HCT116 (cell line): ENCODE results near the gene PGM2. TPM values are rescaled to one million over a fixed set of nuclear protein-coding genes. Genes with fewer than 3 reads are reported as not detected.

Experiments
- ATAC-seq: fragments of 200-7000 bp; cut with Tn5 transposase; 2 replicates; pipeline ENCODE4 v1.9.1; 2020; ENCODE audit warnings: mild to moderate bottlenecking, moderate library complexity
- BruUV-seq: library from RNA; stranded (reverse); fragments of 400-500 nt; replicated peaks from 2 replicates; lab custom pipeline; 2021; lab: Mats Ljungman, UMichigan
- CTCF ChIA-PET: fragments of 300-600 bp; sonication (Branson Sonifier 250); formaldehyde crosslinking; loops from one replicate; lab custom pipeline; 2021; ENCODE audit warnings: antibody characterized with exemption; lab: Charles Lee
- POLR2A ChIA-PET: fragments of 300-600, 350-600 bp; sonication (Branson Sonifier 250); formaldehyde crosslinking; loops from one replicate; lab custom pipeline; 2021; ENCODE audit warnings: antibody characterized with exemption; lab: Charles Lee
- RAD21 ChIA-PET, 2 experiments: fragments of 300-600 bp; sonication (Branson Sonifier 250); formaldehyde crosslinking; loops; one replicate each; lab custom pipeline; 2023; ENCODE audit warnings: low total read pairs in 2 of 2; ENCODE audit not compliant: uncharacterized antibody in 2 of 2, unreplicated experiment in 2 of 2, low non-redundant PET in 1 of 2; lab: Charles Lee
- DNase-seq: peaks from one replicate; pipeline ENCODE4 v3.0.0-alpha.2; 2010; ENCODE audit warnings: low read depth, low spot score
- H2AFZ ChIP-seq: fragments of 200-600 bp; shearing (Covaris generic), sonication (generic); 2 replicates; pipeline ENCODE4 v1.6.1; 2017; ENCODE audit warnings: low read depth, mixed run types, mixed read lengths, antibody characterized with exemption, low read length; ENCODE audit not compliant: poor library complexity, severe bottlenecking
- H3K27ac ChIP-seq: 2 replicates; pipeline ENCODE4 v1.5.1; 2012; ENCODE audit warnings: low read depth, low read length
- H3K27me3 ChIP-seq: fragments of 200-600 bp; sonication (generic); 2 replicates; pipeline ENCODE4 v1.6.1; 2016; ENCODE audit warnings: mixed run types, low read length, mixed read lengths; ENCODE audit not compliant: insufficient read depth
- H3K36me3 ChIP-seq, 2 experiments: fragments of 200-500 bp in 1 of 2; fragments of 200-600 bp in 1 of 2; sonication (Bioruptor generic) in 1 of 2; sonication (generic) in 1 of 2; 2 replicates each; pipeline versions ENCODE4 v1.5.1 to v1.6.1; 2014 to 2016; ENCODE audit warnings: low read length in 2 of 2, inconsistent platforms in 1 of 2, mixed read lengths in 1 of 2, mixed run types in 1 of 2; ENCODE audit not compliant: insufficient read depth in 2 of 2, control insufficient read depth in 1 of 2
- H3K4me1 ChIP-seq, 2 experiments: fragments of 200-600 bp in 1 of 2; sonication (generic) in 1 of 2; 2 replicates each; pipeline versions ENCODE4 v1.5.1 to v1.6.1; 2012 to 2017; ENCODE audit warnings: low read length in 2 of 2, inconsistent platforms in 1 of 2, mild to moderate bottlenecking in 1 of 2, mixed read lengths in 1 of 2, mixed run types in 1 of 2, moderate library complexity in 1 of 2; ENCODE audit not compliant: insufficient read depth in 2 of 2, control insufficient read depth in 1 of 2
- H3K4me2 ChIP-seq: fragments of 200-600 bp; sonication (generic); 2 replicates; pipeline ENCODE4 v1.6.1; 2017; ENCODE audit warnings: mixed run types, low read length, mixed read lengths
- H3K4me3 ChIP-seq, 2 experiments: fragments of 200-600 bp in 1 of 2; sonication (generic) in 1 of 2; replicated peaks in 1 of 2; 2 replicates each; pipeline ENCODE4 v1.5.1; 2011 to 2016; ENCODE audit warnings: low read length in 2 of 2, control low read depth in 1 of 2, low read depth in 1 of 2, mild to moderate bottlenecking in 1 of 2, mixed read lengths in 1 of 2, mixed run types in 1 of 2
- H3K79me2 ChIP-seq: fragments of 200-600 bp; sonication (generic); 2 replicates; pipeline ENCODE4 v1.6.1; 2017; ENCODE audit warnings: mild to moderate bottlenecking, mixed run types, low read length, moderate library complexity, mixed read lengths; ENCODE audit not compliant: insufficient read depth
- H3K9ac ChIP-seq: fragments of 200-600 bp; sonication (generic); 2 replicates; pipeline ENCODE4 v1.6.1; 2016; ENCODE audit warnings: low read length, mixed read lengths
- H3K9me2 ChIP-seq: fragments of 200-600 bp; sonication (generic), shearing (Covaris generic); 2 replicates; pipeline ENCODE4 v1.6.1; 2017; ENCODE audit warnings: mixed run types, mild to moderate bottlenecking, moderate library complexity; ENCODE audit not compliant: insufficient read depth
- H3K9me3 ChIP-seq, 2 experiments: fragments of 200-500 bp in 1 of 2; fragments of 200-600 bp in 1 of 2; sonication (Bioruptor generic) in 1 of 2; sonication (generic) in 1 of 2; 2 replicates each; pipeline ENCODE4 v1.6.1; 2014 to 2017; ENCODE audit warnings: low read length in 2 of 2, mixed read lengths in 2 of 2, inconsistent platforms in 1 of 2, low read depth in 1 of 2, mild to moderate bottlenecking in 1 of 2, mixed run types in 1 of 2, moderate library complexity in 1 of 2; ENCODE audit not compliant: control insufficient read depth in 1 of 2, insufficient read depth in 1 of 2
- H4K20me1 ChIP-seq: fragments of 200-600 bp; sonication (generic), shearing (Covaris generic); 2 replicates; pipeline ENCODE4 v1.6.1; 2017; ENCODE audit warnings: mixed run types, mild to moderate bottlenecking, moderate library complexity; ENCODE audit not compliant: insufficient read depth
- CBX3 ChIP-seq: IDR thresholded peaks from 2 replicates; pipeline ENCODE4 v1.6.1; 2012; ENCODE audit warnings: low read depth
- CEBPB ChIP-seq: IDR thresholded peaks from 2 replicates; pipeline ENCODE4 v1.6.1; 2012; ENCODE audit warnings: low read depth
- CTCF ChIP-seq, 3 experiments: fragments of 200-600 bp in 1 of 3; sonication (generic) in 1 of 3; IDR thresholded peaks in 2 of 3; conservative IDR thresholded peaks in 1 of 3; 2 replicates each; pipeline ENCODE4 v1.5.1; 2012 to 2017; ENCODE audit warnings: low read depth in 2 of 3, low read length in 2 of 3, antibody characterized with exemption in 1 of 3, borderline replicate concordance in 1 of 3, control low read depth in 1 of 3, mild to moderate bottlenecking in 1 of 3, mixed read lengths in 1 of 3, mixed run types in 1 of 3, moderate library complexity in 1 of 3; ENCODE audit not compliant: insufficient read depth in 1 of 3
- EGR1 ChIP-seq: IDR thresholded peaks from 2 replicates; pipeline ENCODE4 v1.6.1; 2012; ENCODE audit warnings: low read depth
- ELF1 ChIP-seq: IDR thresholded peaks from 2 replicates; pipeline ENCODE4 v1.6.1; 2012; ENCODE audit warnings: low read depth, borderline replicate concordance
- EZH2 ChIP-seq: fragments of 200-600 bp; sonication (generic); IDR thresholded peaks from 2 replicates; pipeline ENCODE4 v1.6.1; 2017; ENCODE audit warnings: antibody characterized with exemption, mixed run types
- EZH2phosphoT487 ChIP-seq: fragments of 200-600 bp; IDR thresholded peaks from 2 replicates; pipeline ENCODE4 v1.6.1; 2018; ENCODE audit warnings: antibody characterized with exemption, borderline replicate concordance
- FOSL1 ChIP-seq: IDR thresholded peaks from 2 replicates; pipeline ENCODE4 v1.6.1; 2012; ENCODE audit warnings: low read depth
- JUND ChIP-seq: IDR thresholded peaks from 2 replicates; pipeline ENCODE4 v1.6.1; 2012
- POLR2A ChIP-seq: IDR thresholded peaks from 2 replicates; pipeline ENCODE4 v1.7.0; 2011; ENCODE audit warnings: borderline replicate concordance; ENCODE audit not compliant: insufficient read depth, insufficient read length; ENCODE audit errors: extremely low read depth
- POLR2AphosphoS5 ChIP-seq: IDR thresholded peaks from 2 replicates; pipeline ENCODE4 v1.6.1; 2011; ENCODE audit warnings: mild to moderate bottlenecking, low read depth, low read length, moderate library complexity
- REST ChIP-seq: IDR thresholded peaks from 2 replicates; pipeline ENCODE4 v1.6.1; 2012; ENCODE audit warnings: low read depth
- SIN3A ChIP-seq: IDR thresholded peaks from 2 replicates; pipeline ENCODE4 v1.6.1; 2012; ENCODE audit warnings: low read depth
- SP1 ChIP-seq: IDR thresholded peaks from 2 replicates; pipeline ENCODE4 v1.6.1; 2012; ENCODE audit warnings: low read depth
- SRF ChIP-seq: IDR thresholded peaks from 2 replicates; pipeline ENCODE4 v1.6.1; 2012; ENCODE audit warnings: low read depth
- TCF7L2 ChIP-seq: IDR thresholded peaks from 2 replicates; pipeline ENCODE4 v1.7.0; 2011; ENCODE audit warnings: borderline replicate concordance, inconsistent platforms; ENCODE audit not compliant: insufficient read depth, insufficient read length; ENCODE audit errors: extremely low read depth
- ZBTB33 ChIP-seq: IDR thresholded peaks from 2 replicates; pipeline ENCODE4 v1.6.1; 2011; ENCODE audit warnings: mild to moderate bottlenecking, low read length, moderate library complexity; ENCODE audit not compliant: insufficient replicate concordance; ENCODE audit errors: extremely low read depth
- ZFX ChIP-seq: fragments of 450-650 bp; IDR thresholded peaks from 2 replicates; pipeline ENCODE4 v1.6.1; 2017
- ZNF274 ChIP-seq: fragments of 200-500 bp; sonication (Bioruptor generic); IDR thresholded peaks from 2 replicates; pipeline ENCODE4 v1.6.1; 2014; ENCODE audit warnings: mild to moderate bottlenecking, low read depth, low read length, inconsistent platforms
- intact Hi-C: fragments of 100-400 bp; cut with micrococcal nuclease; formaldehyde crosslinking; loops from 2 replicates; pipeline ENCODE4 v1.10.0; 2022
- total RNA-seq: library from RNA; stranded (reverse); gene quantifications from one replicate; pipeline ENCODE4 v1.2.1, GENCODE V29; 2021; ENCODE audit not compliant: unreplicated experiment
- TF ChIP-seq, protein P1 (sequence below): IDR thresholded peaks from 2 replicates; pipeline ENCODE4 v1.6.1; 2012

PGM2 gene
- total RNA-seq, 1 experiment from 2014 or later: 48.6 TPM

GRCh38 chr4:37818752-37819151, 7.7 kb upstream of the PGM2 start:
- H3K9ac ChIP-seq: no peak overlapping the region
- H3K36me3 ChIP-seq: no peaks in the 10 kb centered on the region
- H3K9me2 ChIP-seq: no peaks in the 10 kb centered on the region
- TF ChIP-seq EZH2 (no peak), CEBPB (no peak), ZBTB33 (no peak), POLR2A (no peak), CTCF (IDR thresholded peaks at IDR 0.05 in 2 of 3, conservative IDR thresholded peaks at IDR 0.05 in 1 of 3; ENCODE audit: borderline replicate concordance in 1 of 3, insufficient read depth in 1 of 3, low read depth in 2 of 3, low read length in 2 of 3) (no peak), ZNF274 (no peak), CBX3 (no peak), SRF (no peak), EGR1 (no peak), SIN3A (no peak), TCF7L2 (no peak), SP1 (no peak), ELF1 (no peak), ZFX (no peak), EZH2phosphoT487 (no peak), JUND (no peak), FOSL1 (no peak), REST (no peak), POLR2AphosphoS5 (no peak)
- TF ChIP-seq, protein P1, sequence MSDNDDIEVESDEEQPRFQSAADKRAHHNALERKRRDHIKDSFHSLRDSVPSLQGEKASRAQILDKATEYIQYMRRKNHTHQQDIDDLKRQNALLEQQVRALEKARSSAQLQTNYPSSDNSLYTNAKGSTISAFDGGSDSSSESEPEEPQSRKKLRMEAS: no peak
- TF ChIP-seq, all 23 proteins: peak for 0
- ATAC-seq (no peak), DNase-seq (no peak)
- RAD21 ChIA-PET: no interaction called here
- Histone ChIP-seq H3K4me3 (no peak overlapping the region), H3K9me3 (no peaks in the 10 kb centered on the region), H3K4me1 (no peaks in the 10 kb centered on the region), H3K79me2 (no peaks in the 10 kb centered on the region), H3K27me3 (no peaks in the 10 kb centered on the region), H2AFZ (no peak overlapping the region), H4K20me1 (no peaks in the 10 kb centered on the region), H3K27ac (no peak overlapping the region), H3K4me2 (no peak overlapping the region)
- no TSS peak for BruUV-seq
- POLR2A ChIA-PET: no interaction called here
- CTCF ChIA-PET: no interaction called here
- intact Hi-C loops: no loop called here
